Sigmoid colon (tissue), 7 donors: Measurements from ENCODE around the gene EID2. TPM values are rescaled to one million over a fixed set of nuclear protein-coding genes. Genes with fewer than 3 reads are reported as not detected.
A peak's percentile ranks its signal among the peaks of the same experiment; 100 is the strongest.

ENCODE experiments used
- DNase-seq: peaks from one replicate; pipeline ENCODE4 v3.0.0-alpha.2; 2019
- H3K27ac ChIP-seq, 4 donors: fragments of 200-600 bp; sonication (generic); one replicate each; pipeline ENCODE4 v1.5.1; 2016 to 2019; ENCODE audit warnings: mild to moderate bottlenecking in 1 of 4
- H3K27me3 ChIP-seq, 3 donors: fragments of 200-600 bp; sonication (generic); one replicate each; pipeline ENCODE4 v1.5.1; 2019; ENCODE audit warnings: mild to moderate bottlenecking in 1 of 3
- H3K36me3 ChIP-seq, 4 donors: fragments of 200-600 bp; sonication (generic); one replicate each; pipeline ENCODE4 v1.5.1; 2016 to 2019
- H3K4me1 ChIP-seq, 4 donors: fragments of 200-600 bp; sonication (generic); one replicate each; pipeline ENCODE4 v1.5.1; 2017 to 2019
- H3K4me3 ChIP-seq, 4 donors: fragments of 200-600 bp; sonication (generic); one replicate each; pipeline ENCODE4 v1.5.1; 2017 to 2019; ENCODE audit warnings: mild to moderate bottlenecking in 2 of 4, moderate library complexity in 1 of 4
- H3K9me3 ChIP-seq, 4 donors: fragments of 200-600 bp in 3 of 4; sonication (generic) in 3 of 4; one replicate each; pipeline versions ENCODE4 v1.5.1 to v1.6.1; 2013 to 2019
- CTCF ChIP-seq, 4 experiments: fragments of 450-650 bp in 3 of 4; fragments of 200-600 bp in 1 of 4; IDR thresholded peaks; one replicate each; pipeline ENCODE4 v1.5.1; 2016 to 2019; ENCODE audit warnings: antibody characterized with exemption in 4 of 4, mild to moderate bottlenecking in 3 of 4, moderate library complexity in 2 of 4
- EP300 ChIP-seq, 4 donors: sonication (generic); formaldehyde crosslinking; IDR thresholded peaks; one replicate each; pipeline ENCODE4 v1.6.1; 2017; ENCODE audit warnings: antibody characterized with exemption in 4 of 4
- POLR2A ChIP-seq, 2 donors: fragments of 450-650 bp; IDR thresholded peaks; one replicate each; pipeline ENCODE4 v1.6.1; 2016; ENCODE audit warnings: antibody characterized with exemption in 2 of 2, mild to moderate bottlenecking in 2 of 2, moderate library complexity in 2 of 2
- POLR2AphosphoS5 ChIP-seq, 4 donors: sonication (generic); formaldehyde crosslinking; IDR thresholded peaks; one replicate each; pipeline ENCODE4 v1.6.1; 2017; ENCODE audit warnings: antibody characterized with exemption in 4 of 4
- WGBS, 2 donors: extraction: QIAGEN DNeasy Blood & Tissue Kit; methylation state at CpG; one replicate each; pipeline ENCODE4 v1.1.7; 2013; 5-methylcytosine and 5-hydroxymethylcytosine counted together
- intact Hi-C: fragments of 100-400 bp; cut with DNase I; formaldehyde crosslinking; loops from one replicate; pipeline ENCODE4 v1.15.1; 2023
- polyA plus RNA-seq, 3 donors: library from polyadenylated mRNA; stranded (reverse); fragments of 200-250 nt; gene quantifications; one replicate each; pipeline ENCODE4 v1.2.3, GENCODE V29; 2013
- total RNA-seq, 4 donors: library from RNA; depleted of rRNA; stranded (reverse); fragments of >200 nt; gene quantifications; one replicate each; pipeline ENCODE4 v1.1.0, GENCODE V29; 2016
- donor health status: healthy with polysubstance abuse.
- donor health status: Bipolar disorder and iron deficiency.
- donor health status: healthy.

The EID2 gene
- total and polyA plus RNA-seq, 7 donors, result 7.6 to 16.4 (median 10.7) TPM

- Histone ChIP-seq H3K4me3 (peak overlapping the region in 1 of 4 donors; percentile 12), H3K27ac (no peak overlapping the region), H3K4me1 (peaks cover 0 to 5% (median 0%) of the 10 kb centered on the region in 4 donors), H3K27me3 (no peaks in the 10 kb centered on the region), H3K36me3 (no peaks in the 10 kb centered on the region), H3K9me3 (no peaks in the 10 kb centered on the region)
- TF ChIP-seq EP300 (IDR thresholded peaks at IDR 0.05) (no peak), CTCF (IDR thresholded peaks at IDR 0.05) (no peak), POLR2AphosphoS5 (IDR thresholded peaks at IDR 0.05) (no peak), POLR2A (IDR thresholded peaks at IDR 0.05) (no peak)
- DNase-seq, result no peak
- WGBS, 2 donors, result 48 to 61% methylated on average over 5 of the region's 5 CpGs
- intact Hi-C loops, result loop anchor here (10.0 kb wide), 1 partner anchor 207 kb away; no protein-coding TSS in a partner anchor
Measured at GRCh38 chr19:39557811-39558623, 18.1 kb upstream of the EID2 start.

DNA sequence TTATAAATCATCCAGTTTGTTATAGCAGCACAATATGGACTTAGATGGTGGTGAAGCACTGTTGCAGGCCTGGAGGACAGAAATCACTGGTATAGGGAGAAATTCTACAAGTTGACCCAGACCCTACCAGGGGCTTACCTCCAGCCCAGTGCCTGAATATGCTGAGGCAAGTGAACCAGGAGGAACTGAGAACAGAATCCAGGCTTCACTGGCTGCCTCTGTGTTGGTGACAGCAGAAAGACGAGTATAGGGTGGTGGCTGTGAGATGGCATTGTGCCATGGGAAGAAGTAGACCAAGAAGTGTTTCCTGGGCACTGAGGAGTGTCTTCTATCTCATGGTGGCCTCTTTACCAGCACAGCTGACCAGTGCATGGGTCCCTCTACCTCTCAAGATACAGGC lies 15.9 kb upstream of the EID2 start:
- no peak overlapping the region for H3K27ac ChIP-seq
- no peaks in the 10 kb centered on the region for H3K36me3 ChIP-seq
- no peaks in the 10 kb centered on the region for H3K27me3 ChIP-seq
- intact Hi-C loops, result loop anchor here (10.0 kb wide), 1 partner anchor 209 kb away; no protein-coding TSS in a partner anchor
- peaks cover 0 to 5% (median 0%) of the 10 kb centered on the region in 4 donors for H3K4me1 ChIP-seq
- H3K4me3 ChIP-seq, result no peak overlapping the region
- 50 to 61% methylated on average over 1 of the region's 1 CpG for WGBS, 2 donors
- no peak for DNase-seq
- no peaks in the 10 kb centered on the region for H3K9me3 ChIP-seq
- no peak for TF ChIP-seq CTCF (IDR thresholded peaks at IDR 0.05)
- TF ChIP-seq POLR2AphosphoS5 (IDR thresholded peaks at IDR 0.05), result no peak
- no peak for TF ChIP-seq EP300 (IDR thresholded peaks at IDR 0.05)
- no peak for TF ChIP-seq POLR2A (IDR thresholded peaks at IDR 0.05)

- intact Hi-C loops, result loop anchor here (5.0 to 10.0 kb wide), 2 partner anchors 210 to 417 kb away; partner anchors contain the start of gene PSMC4
- peaks cover 0 to 5% (median 0%) of the 10 kb centered on the region in 4 donors for H3K4me1 ChIP-seq
- H3K27me3 ChIP-seq, result no peaks in the 10 kb centered on the region
- DNase-seq, result no peak
- H3K9me3 ChIP-seq, result no peaks in the 10 kb centered on the region
- no peak overlapping the region for H3K27ac ChIP-seq
- no peak overlapping the region for H3K4me3 ChIP-seq
- no peak for TF ChIP-seq POLR2AphosphoS5 (IDR thresholded peaks at IDR 0.05)
- no peak for TF ChIP-seq EP300 (IDR thresholded peaks at IDR 0.05)
- TF ChIP-seq CTCF (IDR thresholded peaks at IDR 0.05), result no peak
- TF ChIP-seq POLR2A (IDR thresholded peaks at IDR 0.05), result no peak
- WGBS, 2 donors, result 59 to 78% methylated on average over 4 of the region's 4 CpGs
- no peaks in the 10 kb centered on the region for H3K36me3 ChIP-seq
Measured at GRCh38 chr19:39554701-39555311, 14.8 kb upstream of the EID2 start.

DNA sequence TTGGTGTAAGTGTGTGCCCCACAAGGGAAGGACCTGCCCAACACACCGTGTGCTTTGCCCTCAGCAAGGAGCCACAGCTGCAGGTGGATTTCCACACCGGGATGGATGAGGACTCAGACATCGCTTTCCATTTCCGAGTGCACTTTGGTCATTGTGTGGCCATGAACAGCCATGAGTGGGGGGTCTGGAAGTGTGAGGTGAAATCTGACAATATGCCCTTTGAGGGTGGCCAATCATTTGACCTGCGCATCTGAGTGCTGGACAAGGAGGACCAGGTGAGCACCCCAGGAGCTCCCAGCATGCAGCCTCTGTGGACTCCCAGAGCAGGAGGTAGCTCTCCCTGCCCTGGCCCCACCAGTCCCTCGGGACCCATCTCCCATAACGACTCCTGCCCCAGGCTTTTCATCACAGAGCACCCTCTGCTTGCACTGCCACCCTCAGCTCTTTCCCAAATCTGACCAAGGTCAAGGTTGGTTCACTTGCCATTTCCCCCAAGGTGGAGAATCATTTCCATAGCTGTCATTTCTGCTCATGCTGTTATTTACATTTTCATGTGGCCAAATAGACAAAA lies 13.2 kb upstream of the EID2 start:
- Histone ChIP-seq H3K27ac (no peak overlapping the region), H3K4me3 (no peak overlapping the region), H3K4me1 (peaks cover 0 to 5% (median 0%) of the 10 kb centered on the region in 4 donors), H3K9me3 (no peaks in the 10 kb centered on the region), H3K36me3 (no peaks in the 10 kb centered on the region), H3K27me3 (no peaks in the 10 kb centered on the region)
- no peak for DNase-seq
- 58 to 72% methylated on average over 7 of the region's 7 CpGs for WGBS, 2 donors
- intact Hi-C loops, result loop anchor here (5.0 to 10.0 kb wide), 2 partner anchors 212 to 419 kb away; partner anchors contain the start of gene PSMC4
- no peak for TF ChIP-seq CTCF (IDR thresholded peaks at IDR 0.05)
